ENCODE data around the gene ACKR3.

Gene ACKR3

DNA sequence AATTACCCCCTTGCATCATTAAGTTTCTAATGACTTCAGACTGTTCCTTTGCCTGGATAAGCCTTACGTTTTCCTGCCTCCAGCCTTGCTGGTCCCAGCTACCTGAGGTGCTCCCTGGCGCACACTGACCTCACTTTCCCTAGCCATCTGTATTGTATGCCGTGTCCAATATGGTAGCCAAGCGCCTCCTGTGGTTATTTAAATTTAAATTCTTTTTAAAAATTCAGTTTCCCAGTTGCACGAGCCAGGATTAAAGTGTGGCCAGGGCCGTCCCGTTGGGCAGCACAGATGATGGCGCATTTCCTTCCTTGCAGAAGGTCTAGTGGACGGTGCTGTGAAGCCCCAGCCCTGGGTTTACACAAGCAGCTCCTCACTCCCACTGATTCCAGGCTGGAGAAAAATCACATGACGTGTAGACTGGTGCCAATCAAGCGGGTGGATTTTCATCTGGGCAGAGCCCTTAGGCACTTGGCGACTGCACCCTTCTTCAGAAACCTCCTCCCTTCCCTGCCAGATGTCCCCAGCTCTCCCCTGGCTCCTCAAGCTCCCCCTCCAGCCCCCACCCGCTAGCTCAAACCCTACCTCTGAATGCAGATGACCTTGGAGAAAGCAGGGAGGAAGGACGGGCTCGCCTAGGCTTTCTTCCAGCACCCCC, 33.9 kb downstream of the ACKR3 start:
- H3K4me3 ChIP-seq (ENCODE audit: low read depth, low read length), result no peak overlapping the region
- no peak for DNase-seq (ENCODE audit: low read depth)

DNA sequence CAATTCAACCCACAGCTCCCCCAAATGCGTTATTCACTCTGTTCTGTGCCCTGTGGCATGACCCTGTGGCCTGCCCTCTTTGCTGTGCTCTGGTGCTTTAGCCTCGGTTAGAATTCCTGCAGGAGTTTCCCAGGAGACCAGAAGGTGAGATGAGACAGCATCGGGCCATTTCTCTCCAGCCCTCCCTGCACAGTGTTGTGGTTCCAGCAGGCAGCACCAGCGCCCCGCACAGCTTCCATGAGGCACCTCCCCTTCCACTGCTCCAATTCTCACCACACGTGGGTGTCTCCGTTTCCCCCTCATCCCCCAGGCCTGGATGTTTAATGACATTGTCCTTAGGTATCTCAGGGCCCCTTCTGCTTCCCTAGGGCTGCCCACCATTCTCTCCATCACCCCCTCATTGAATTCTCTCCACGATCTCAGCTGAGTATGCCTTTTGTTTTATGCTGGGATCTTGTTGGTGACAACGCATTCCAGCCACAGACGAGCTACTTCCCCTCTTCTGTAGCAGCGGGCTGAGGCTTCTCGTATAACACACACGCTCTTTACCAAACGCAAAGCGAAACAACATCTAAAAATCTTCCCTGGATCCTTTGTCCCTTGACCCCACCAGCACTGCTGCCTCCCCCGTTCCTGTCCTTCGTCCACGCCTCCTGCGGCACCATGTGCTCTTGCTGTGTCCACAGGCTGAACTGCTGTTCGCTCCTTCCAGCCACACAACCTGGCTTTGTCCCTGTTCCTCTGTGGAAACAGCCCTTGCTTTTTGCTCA, 35.1 kb downstream of the ACKR3 start:
- no peak overlapping the region for H3K4me3 ChIP-seq (ENCODE audit: low read depth, low read length)

GRCh38 chr2:236605345-236605734, 35.7 kb downstream of the ACKR3 start:
- no peak for DNase-seq (ENCODE audit: low read depth)
- no peak overlapping the region for H3K4me3 ChIP-seq (ENCODE audit: low read depth, low read length)

More for the DNA sequence above, 35.1 kb downstream of the ACKR3 start:
- DNase-seq (ENCODE audit: low read depth), result no peak

- DNase-seq (ENCODE audit: low read depth), result no peak
- no peak overlapping the region for H3K4me3 ChIP-seq (ENCODE audit: low read depth, low read length)
Measured at GRCh38 chr2:236606023-236606422, 36.4 kb downstream of the ACKR3 start.

- peak; percentile 19 for DNase-seq (ENCODE audit: low read depth)
Measured at GRCh38 chr2:236607471-236608187, 38.0 kb downstream of the ACKR3 start.

DNA sequence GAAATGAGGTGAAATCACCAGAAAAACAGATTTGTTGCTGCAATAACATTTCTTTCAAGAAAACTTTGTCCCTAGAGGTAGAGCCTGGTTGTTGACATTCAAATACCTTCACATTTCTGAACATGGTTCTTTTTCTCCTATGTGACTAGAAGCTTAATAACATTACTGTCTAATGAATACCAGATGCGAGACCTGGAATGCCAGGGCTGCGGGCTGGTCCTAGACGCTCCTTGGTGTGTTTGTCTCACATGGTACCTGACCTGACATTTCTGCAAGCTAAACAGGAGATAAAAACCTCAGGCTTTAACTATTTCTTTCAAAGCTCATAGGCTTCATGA, 38.5 kb downstream of the ACKR3 start:
- DNase-seq (ENCODE audit: low read depth), result no peak
- no peak overlapping the region for H3K4me3 ChIP-seq (ENCODE audit: low read depth, low read length)

More at GRCh38 chr2:236607471-236608187, 38.0 kb downstream of the ACKR3 start:
- H3K4me3 ChIP-seq (ENCODE audit: low read depth, low read length), result no peak overlapping the region

DNA sequence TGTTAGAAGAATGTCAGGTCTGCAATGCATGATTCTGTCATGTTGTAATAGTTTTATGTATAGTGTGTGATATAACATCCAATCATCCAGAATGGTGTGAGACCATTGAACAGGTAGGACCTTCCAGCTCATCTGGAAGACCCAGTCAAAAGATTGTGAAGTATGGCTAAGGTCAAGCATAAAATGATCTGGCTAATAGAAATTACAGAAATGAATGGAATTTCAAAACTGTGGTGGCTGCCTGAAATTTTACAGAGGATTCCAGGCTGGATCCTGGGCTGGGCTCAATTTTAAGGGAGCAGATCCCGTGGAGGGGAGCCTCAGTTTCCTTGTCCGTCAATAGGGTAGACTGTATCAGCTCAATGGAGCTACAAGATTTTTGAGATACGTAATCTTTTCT, 39.1 kb downstream of the ACKR3 start:
- DNase-seq (ENCODE audit: low read depth), result no peak

DNA sequence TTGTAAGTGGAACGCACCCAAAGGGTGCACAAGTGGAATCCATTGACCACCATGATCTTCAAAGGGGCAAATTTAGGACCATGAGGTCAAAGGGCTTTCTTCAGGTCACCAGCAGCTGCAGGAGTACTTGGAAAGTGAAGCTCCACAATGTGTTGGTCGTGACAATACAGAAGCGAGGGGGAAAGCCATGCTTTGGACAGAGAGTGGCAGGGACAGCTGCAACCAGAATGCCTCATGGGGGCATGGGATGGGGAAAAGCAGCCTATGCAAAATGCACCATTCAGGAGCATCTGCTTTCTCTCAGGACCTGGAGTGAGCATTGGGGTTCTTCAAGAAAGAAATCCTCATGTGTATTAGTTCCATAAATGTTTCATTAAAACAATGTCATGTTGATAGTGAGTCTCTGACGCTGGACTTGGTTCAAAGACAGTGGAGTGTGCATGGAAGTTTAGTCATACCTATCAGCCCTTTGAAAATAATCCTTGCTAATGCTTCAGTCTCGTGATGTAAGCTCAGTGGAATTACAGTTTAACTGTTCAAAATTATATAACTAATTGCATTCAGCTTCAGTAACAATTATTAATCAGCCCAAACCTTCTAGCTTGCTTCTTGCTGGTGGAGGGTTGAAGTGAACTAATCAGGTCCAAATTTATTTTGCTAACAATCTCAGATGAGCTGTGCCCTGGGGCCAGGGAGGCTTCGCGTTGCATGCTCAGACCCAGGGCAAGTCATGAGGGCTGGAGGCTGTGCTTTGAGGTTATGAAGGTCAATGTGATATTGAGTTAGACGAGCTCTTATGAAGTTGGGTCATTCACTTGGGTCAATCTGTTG, 41.6 kb downstream of the ACKR3 start:
- DNase-seq (ENCODE audit: low read depth), result no peak
- H3K4me3 ChIP-seq (ENCODE audit: low read depth, low read length), result no peak overlapping the region

More for the DNA sequence above, 39.1 kb downstream of the ACKR3 start:
- no peak overlapping the region for H3K4me3 ChIP-seq (ENCODE audit: low read depth, low read length)

- no peak overlapping the region for H3K4me3 ChIP-seq (ENCODE audit: low read depth, low read length)
- DNase-seq (ENCODE audit: low read depth), result no peak
Measured at GRCh38 chr2:236612737-236613136, 43.1 kb downstream of the ACKR3 start.

DNA sequence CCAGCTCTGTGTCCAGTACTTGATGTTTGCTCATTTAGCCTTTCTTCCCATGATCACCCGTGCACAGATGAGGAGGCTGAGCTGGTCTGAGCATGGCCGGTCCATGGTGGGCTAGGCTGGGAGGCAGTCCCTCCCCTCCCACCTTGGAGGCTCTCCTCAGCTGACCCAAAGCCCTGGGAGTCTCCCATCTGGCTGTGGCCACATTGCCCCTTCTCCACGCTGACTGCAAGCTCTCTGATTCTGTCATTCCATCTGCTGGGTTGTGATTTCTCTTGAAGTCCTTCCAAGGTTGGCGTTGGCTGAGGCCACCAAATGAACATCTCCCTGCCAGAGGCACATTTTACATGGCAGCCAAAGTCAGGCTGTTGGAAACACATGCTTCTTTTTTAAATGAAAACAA, 44.0 kb downstream of the ACKR3 start:
- no peak for DNase-seq (ENCODE audit: low read depth)
- H3K4me3 ChIP-seq (ENCODE audit: low read depth, low read length), result no peak overlapping the region

DNA sequence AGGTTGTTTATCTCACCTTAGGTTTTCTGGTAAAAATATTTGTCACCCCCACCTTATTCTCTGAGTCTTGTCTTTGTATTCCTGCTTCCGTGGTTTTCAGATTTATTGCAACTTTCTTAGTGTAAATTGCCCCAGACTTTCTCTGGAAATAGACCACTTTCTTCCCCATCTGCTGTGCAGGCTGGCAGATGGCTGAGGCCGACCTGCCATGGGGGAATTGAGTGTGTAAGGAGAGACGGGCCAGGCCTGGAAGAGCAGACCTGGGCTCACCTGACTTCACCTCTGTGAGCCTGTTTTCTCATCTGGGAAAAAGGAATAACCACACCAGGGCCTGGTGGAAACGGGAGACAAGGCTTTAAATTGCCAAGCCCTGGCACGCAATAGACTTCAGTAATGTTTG, 44.9 kb downstream of the ACKR3 start:
- no peak for DNase-seq (ENCODE audit: low read depth)
- H3K4me3 ChIP-seq (ENCODE audit: low read depth, low read length), result no peak overlapping the region

- no peak for DNase-seq (ENCODE audit: low read depth)
- H3K4me3 ChIP-seq (ENCODE audit: low read depth, low read length), result no peak overlapping the region
Measured at GRCh38 chr2:236616031-236616430, 46.4 kb downstream of the ACKR3 start.

GRCh38 chr2:236616624-236617023, 47.0 kb downstream of the ACKR3 start:
- H3K4me3 ChIP-seq (ENCODE audit: low read depth, low read length), result no peak overlapping the region
- no peak for DNase-seq (ENCODE audit: low read depth)

- no peak for DNase-seq (ENCODE audit: low read depth)
- no peak overlapping the region for H3K4me3 ChIP-seq (ENCODE audit: low read depth, low read length)
Measured at GRCh38 chr2:236617221-236617737, 47.7 kb downstream of the ACKR3 start.

DNA sequence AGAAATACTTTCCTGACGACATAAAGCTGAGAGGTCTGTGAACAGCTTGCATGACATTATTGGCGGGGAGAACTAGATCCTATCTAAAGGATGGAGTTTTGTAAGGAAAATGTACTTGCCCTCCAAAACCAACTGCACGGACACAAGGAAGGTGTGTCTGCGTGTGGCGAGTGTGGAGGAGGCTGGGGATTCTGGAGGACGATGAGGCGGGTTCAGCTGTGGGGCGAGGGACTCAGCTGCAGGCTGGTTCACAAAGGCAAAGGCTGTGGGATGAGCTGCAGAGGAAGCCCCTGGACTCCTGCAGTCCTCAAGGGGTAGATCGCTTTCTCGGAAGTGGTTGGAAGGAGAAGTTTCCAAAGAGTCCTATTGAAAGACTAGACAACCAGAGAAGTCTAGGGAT, 48.2 kb downstream of the ACKR3 start:
- no peak overlapping the region for H3K4me3 ChIP-seq (ENCODE audit: low read depth, low read length)
- no peak for DNase-seq (ENCODE audit: low read depth)

DNA sequence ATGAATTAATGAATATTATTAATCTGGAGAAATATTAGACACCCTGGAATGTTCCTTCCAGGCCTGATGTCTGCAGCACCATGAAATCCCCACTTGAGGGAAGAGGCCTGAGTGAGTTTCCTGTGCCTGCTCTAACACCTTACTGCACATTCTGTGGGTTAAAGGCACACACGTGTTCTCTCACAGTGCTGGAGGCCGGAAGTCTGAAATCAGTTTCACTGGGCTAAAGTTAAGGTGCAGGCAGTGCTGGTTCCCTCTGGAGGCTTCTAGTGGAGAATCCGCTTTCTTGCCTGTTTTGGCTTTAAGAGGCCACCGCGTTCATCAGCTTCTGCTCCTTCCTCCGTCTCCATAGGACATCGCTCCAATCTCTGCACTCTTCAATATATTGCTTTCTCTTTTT, 48.7 kb downstream of the ACKR3 start:
- no peak for DNase-seq (ENCODE audit: low read depth)
- H3K4me3 ChIP-seq (ENCODE audit: low read depth, low read length), result no peak overlapping the region

GRCh38 chr2:236619910-236620612, 50.4 kb downstream of the ACKR3 start:
- no peak overlapping the region for H3K4me3 ChIP-seq (ENCODE audit: low read depth, low read length)
- DNase-seq (ENCODE audit: low read depth), result no peak

GRCh38 chr2:236621786-236622185, 52.2 kb downstream of the ACKR3 start:
- no peak overlapping the region for H3K4me3 ChIP-seq (ENCODE audit: low read depth, low read length)
- no peak for DNase-seq (ENCODE audit: low read depth)

DNA sequence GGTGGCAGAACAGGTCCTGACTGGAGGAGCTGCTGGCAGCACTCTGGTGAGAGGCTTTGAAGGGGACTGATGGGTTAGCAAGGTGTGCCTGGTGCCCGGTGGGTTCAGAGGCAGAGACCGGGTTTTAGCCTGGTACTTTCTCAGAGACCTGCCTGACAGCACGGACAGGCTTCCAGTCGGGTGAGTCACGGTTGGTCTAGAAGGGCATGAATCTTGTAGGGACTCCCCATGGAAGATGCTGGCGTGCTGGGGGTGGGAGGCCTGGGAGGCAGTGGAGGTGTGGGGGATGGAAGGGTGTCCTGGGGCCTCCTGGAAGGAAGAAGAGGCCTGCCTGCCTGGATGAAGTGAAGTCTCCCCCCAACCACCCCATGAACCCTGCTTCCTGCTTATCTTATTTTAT, 52.6 kb downstream of the ACKR3 start:
- no peak for DNase-seq (ENCODE audit: low read depth)
- no peak overlapping the region for H3K4me3 ChIP-seq (ENCODE audit: low read depth, low read length)
